Measurements from ENCODE around the gene CCZ1B. TPM values are rescaled to one million over a fixed set of nuclear protein-coding genes. Genes with fewer than 3 reads are reported as not detected.

Gene CCZ1B
- total RNA-seq: 15.9 and 30.5 TPM in 2 replicates

GRCh38 chr7:6826151-6826550 lies at the start of gene CCZ1B:
Gene CCZ1B, minus strand, starts transcription at chr7:6826275. Its CDS starts 78 bp downstream, at chr7:6826197.

GRCh38 chr7:6753964-6754363 lies 72.1 kb downstream of the CCZ1B start, which contains the start of gene RSPH10B2:
Gene RSPH10B2, plus strand, starts transcription at chr7:6754103. Its CDS starts 3,575 bp downstream, at chr7:6757678.

Other genes with a start within 250 kb of the CCZ1B start
- gene ZDHHC4, start 248.8 kb downstream of the CCZ1B start, total RNA-seq: 40.4 and 55.2 TPM in 2 replicates
- 17.7 and 24.5 TPM in 2 replicates for gene INTS15, start 236.3 kb downstream of the CCZ1B start, total RNA-seq
- gene ZNF853, start 210.7 kb downstream of the CCZ1B start, total RNA-seq: 0.11 and 2.4 TPM in 2 replicates
- gene ZNF316, start 189.0 kb downstream of the CCZ1B start, total RNA-seq: 11.5 and 12.4 TPM in 2 replicates
- gene ZNF12, start 119.3 kb downstream of the CCZ1B start, total RNA-seq: 6.4 and 7.0 TPM in 2 replicates
- 0.19 TPM in 1 of 2 replicates, not detected in the other for gene RSPH10B2, start 72.2 kb downstream of the CCZ1B start, total RNA-seq

Data from hair follicular keratinocyte (primary cell).